A673 (cell line): ENCODE data around the gene ITGA11. TPM values are rescaled to one million over a fixed set of nuclear protein-coding genes. Genes with fewer than 3 reads are reported as not detected.

ENCODE experiments used
- BruUV-seq: library from RNA; stranded (reverse); fragments of 400-500 nt; replicated peaks from 2 replicates; lab custom pipeline; 2021; lab: Mats Ljungman, UMichigan
- CTCF ChIA-PET: fragments of 300-600 bp; sonication (Branson Sonifier 250); formaldehyde crosslinking; loops from one replicate; lab custom pipeline; 2022; ENCODE audit warnings: antibody characterized with exemption; lab: Charles Lee
- POLR2A ChIA-PET: fragments of 300-600 bp; sonication (Branson Sonifier 250); formaldehyde crosslinking; loops from one replicate; lab custom pipeline; 2022; ENCODE audit warnings: antibody characterized with exemption; ENCODE audit not compliant: low non-redundant PET; lab: Charles Lee
- DNase-seq: peaks from one replicate; pipeline ENCODE4 v3.0.0-alpha.2; 2015; ENCODE audit warnings: low spot score
- H3K27ac ChIP-seq: fragments of 200-600 bp; sonication (generic); 2 replicates; pipeline ENCODE4 v1.5.1; 2016; ENCODE audit warnings: mixed run types, low read depth, mild to moderate bottlenecking, mixed read lengths, antibody characterized with exemption, low read length; ENCODE audit not compliant: poor library complexity, severe bottlenecking
- H3K27me3 ChIP-seq: fragments of 200-600 bp; sonication (generic); replicated peaks from 2 replicates; pipeline ENCODE4 v1.6.1; 2017; ENCODE audit warnings: mixed run types, low read depth, mild to moderate bottlenecking, mixed read lengths, antibody characterized with exemption, low read length; ENCODE audit not compliant: insufficient read depth, poor library complexity
- H3K36me3 ChIP-seq: fragments of 200-600 bp; sonication (generic); 2 replicates; pipeline ENCODE4 v1.6.1; 2016; ENCODE audit warnings: mixed run types, mild to moderate bottlenecking, mixed read lengths, antibody characterized with exemption, low read length; ENCODE audit not compliant: insufficient read depth, poor library complexity, severe bottlenecking
- H3K4me1 ChIP-seq: fragments of 200-600 bp; sonication (generic); 2 replicates; pipeline ENCODE4 v1.6.1; 2017; ENCODE audit warnings: mixed run types, mild to moderate bottlenecking, mixed read lengths, antibody characterized with exemption, low read length; ENCODE audit not compliant: insufficient read depth, poor library complexity, severe bottlenecking
- H3K4me3 ChIP-seq: fragments of 200-600 bp; sonication (generic); 2 replicates; pipeline ENCODE4 v1.5.1; 2016; ENCODE audit warnings: low read depth, mixed run types, mild to moderate bottlenecking, mixed read lengths, low read length; ENCODE audit not compliant: poor library complexity, severe bottlenecking
- H3K9me3 ChIP-seq: fragments of 200-600 bp; sonication (generic); 2 replicates; pipeline ENCODE4 v1.6.1; 2016; ENCODE audit warnings: mixed run types, low read depth, mild to moderate bottlenecking, mixed read lengths, antibody characterized with exemption, low read length; ENCODE audit not compliant: poor library complexity, severe bottlenecking
- CTCF ChIP-seq: fragments of 300-800, 200-600 bp; sonication (generic); conservative IDR thresholded peaks from 2 replicates; pipeline ENCODE4 v1.5.1; 2017; ENCODE audit warnings: low read depth, mild to moderate bottlenecking, antibody characterized with exemption, low read length, moderate library complexity, mixed read lengths
- EZH2 ChIP-seq: fragments of 200-600 bp; sonication (generic); IDR thresholded peaks from 2 replicates; pipeline ENCODE4 v1.6.1; 2017; ENCODE audit warnings: borderline replicate concordance, low read depth, mild to moderate bottlenecking, mixed read lengths, antibody characterized with exemption, low read length; ENCODE audit not compliant: poor library complexity, severe bottlenecking
- intact Hi-C: fragments of 100-400 bp; cut with micrococcal nuclease; formaldehyde crosslinking; loops from one replicate; pipeline ENCODE4 v1.10.0; 2022; ENCODE audit not compliant: unreplicated experiment
- total RNA-seq: library from RNA; stranded (reverse); gene quantifications from 2 replicates; pipeline ENCODE4 v1.2.3, GENCODE V29; 2021

ITGA11 gene
- total RNA-seq, 1 experiment from 2014 or later, result 0.45 TPM

GRCh38 chr15:68435966-68436365, 4.0 kb upstream of the ITGA11 start:
- Histone ChIP-seq H3K9me3 (no peaks in the 10 kb centered on the region), H3K36me3 (no peaks in the 10 kb centered on the region), H3K4me1 (peaks cover 11% of the 10 kb centered on the region), H3K27ac (no peak overlapping the region), H3K4me3 (no peak overlapping the region), H3K27me3 (peaks cover 67% of the 10 kb centered on the region)
- POLR2A ChIA-PET, result no interaction called here
- no TSS peak for BruUV-seq
- TF ChIP-seq CTCF (no peak), EZH2 (no peak)
- no peak for DNase-seq
- CTCF ChIA-PET, result no interaction called here
- intact Hi-C loops, result no loop called here

- no peak overlapping the region for H3K4me3 ChIP-seq
- H3K36me3 ChIP-seq, result no peaks in the 10 kb centered on the region
- POLR2A ChIA-PET, result interaction anchor here (0.7 kb wide), 1 partner anchor 55 kb away, joined by 7 read pairs; no protein-coding TSS in a partner anchor
- CTCF ChIA-PET, result interaction anchor here (0.6 kb wide), 1 partner anchor 275 kb away, joined by 4 read pairs; no protein-coding TSS in a partner anchor
- TF ChIP-seq CTCF, result no peak
- TF ChIP-seq EZH2, result no peak
- peaks cover 13% of the 10 kb centered on the region for H3K4me1 ChIP-seq
- BruUV-seq, result no TSS peak
- peaks cover 87% of the 10 kb centered on the region for H3K27me3 ChIP-seq
- H3K27ac ChIP-seq, result no peak overlapping the region
- DNase-seq, result no peak
- intact Hi-C loops, result no loop called here
- no peaks in the 10 kb centered on the region for H3K9me3 ChIP-seq
Observed at GRCh38 chr15:68434021-68434420, 2.1 kb upstream of the ITGA11 start.

- ChIA-PET POLR2A (interaction anchor here (0.7 kb wide), 1 partner anchor 56 kb away, joined by 7 read pairs; no protein-coding TSS in a partner anchor), CTCF (interaction anchor here (0.6 kb wide), 1 partner anchor 275 kb away, joined by 4 read pairs; no protein-coding TSS in a partner anchor)
- no TSS peak for BruUV-seq
- peaks cover 13% of the 10 kb centered on the region for H3K4me1 ChIP-seq
- intact Hi-C loops, result no loop called here
- H3K9me3 ChIP-seq, result no peaks in the 10 kb centered on the region
- no peak for DNase-seq
- H3K27me3 ChIP-seq, result peaks cover 87% of the 10 kb centered on the region
- TF ChIP-seq CTCF, result no peak
- no peak for TF ChIP-seq EZH2
- H3K36me3 ChIP-seq, result no peaks in the 10 kb centered on the region
- no peak overlapping the region for H3K4me3 ChIP-seq
- no peak overlapping the region for H3K27ac ChIP-seq
Observed at GRCh38 chr15:68433551-68433950, 1.6 kb upstream of the ITGA11 start.
